Measurements from ENCODE around the gene NMBR.
A peak's percentile ranks its signal among the peaks of the same experiment; 100 is the strongest.
"Not testable (repeated sequence)": the region's sequence is repeated elsewhere in the genome, so short reads cannot be mapped to it uniquely, and the experiment has no call there.

The NMBR gene

GRCh38 chr6:142153196-142153595 lies 6.3 kb upstream of the NMBR start:
- no peak for DNase-seq

DNA sequence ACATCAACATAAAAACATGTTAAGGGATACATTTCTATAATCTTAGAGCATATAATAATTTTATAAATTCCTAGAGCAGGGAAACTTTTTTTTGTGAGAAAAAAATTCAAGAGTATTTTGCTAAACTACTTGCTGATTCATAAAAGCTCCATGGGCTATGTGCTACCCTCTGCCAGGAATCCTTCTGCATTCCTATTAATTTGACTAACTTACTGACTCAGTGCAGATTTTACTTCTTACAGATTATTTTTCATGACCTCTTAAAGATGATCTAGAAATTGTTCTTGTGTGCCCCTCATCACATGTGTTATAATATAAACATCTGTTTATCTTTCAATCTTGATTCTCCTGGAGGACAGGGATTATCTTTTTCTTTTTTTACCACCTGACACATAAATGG lies 5.8 kb upstream of the NMBR start:
- no peak for DNase-seq

DNA sequence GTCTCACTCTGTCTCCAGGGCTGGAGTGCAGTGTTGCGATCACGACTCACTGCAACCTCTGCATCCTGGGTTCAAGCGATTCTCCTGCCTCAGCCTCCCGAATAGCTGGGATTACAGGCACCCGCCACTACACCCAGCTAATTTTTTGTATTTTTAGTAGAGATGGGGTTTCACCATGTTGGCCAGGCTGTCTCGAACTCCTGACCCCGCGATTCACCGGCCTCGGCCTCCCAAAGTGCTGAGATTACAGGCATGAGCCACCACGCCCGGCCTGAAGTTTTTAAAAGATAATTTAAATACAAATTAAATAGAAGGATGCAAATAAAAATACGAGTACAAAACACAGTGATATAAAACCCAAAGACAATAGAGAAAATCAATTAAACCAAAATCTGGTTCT lies 5.4 kb downstream of the NMBR start:
- not testable (repeated sequence) for DNase-seq

DNA sequence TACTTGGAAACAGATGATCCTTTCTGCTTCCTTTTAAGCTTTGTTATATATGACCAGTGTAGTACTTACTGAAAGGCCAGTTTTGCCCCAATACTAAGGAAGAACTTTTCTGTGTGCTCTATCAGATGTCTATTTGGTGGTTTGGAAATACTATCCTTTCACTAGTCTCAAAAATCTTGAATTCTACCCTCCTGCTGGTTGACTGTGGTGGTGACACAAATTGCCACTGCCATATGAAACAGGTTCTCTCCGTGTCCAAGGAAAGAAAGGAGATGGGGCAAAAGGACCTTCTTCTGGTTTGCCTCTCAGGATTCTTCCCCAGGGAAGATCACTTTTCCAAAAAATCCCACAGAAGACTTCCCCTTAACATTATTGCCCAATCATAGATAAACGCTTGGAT lies 8.0 kb downstream of the NMBR start:
- no peak for DNase-seq

GRCh38 chr6:142132625-142133024 lies 14.3 kb downstream of the NMBR start, which contains the start of gene GJE1:
GJE1 (plus strand) TSS chr6:142132925; CDS start chr6:142133159, 234 bp downstream.
- DNase-seq, result no peak

DNA sequence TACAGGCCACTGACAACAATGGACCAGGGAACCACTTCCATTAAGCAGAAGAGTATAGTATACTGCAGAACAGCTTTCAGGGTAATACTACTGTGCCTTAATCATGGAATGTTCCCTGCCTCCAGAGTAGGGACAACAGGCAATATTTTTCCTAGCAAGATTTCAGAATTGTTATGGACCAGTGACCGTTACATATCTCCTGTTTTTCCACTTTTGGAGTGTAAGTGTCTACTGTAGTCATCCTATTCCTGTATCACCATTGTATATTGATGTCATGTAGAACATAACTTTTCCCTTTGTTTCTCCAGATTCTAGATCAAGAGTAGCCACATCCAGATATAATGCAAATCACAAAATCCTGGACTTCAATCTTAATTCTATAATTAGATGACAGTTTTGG lies 16.1 kb downstream of the NMBR start:
- no peak for DNase-seq

DNA sequence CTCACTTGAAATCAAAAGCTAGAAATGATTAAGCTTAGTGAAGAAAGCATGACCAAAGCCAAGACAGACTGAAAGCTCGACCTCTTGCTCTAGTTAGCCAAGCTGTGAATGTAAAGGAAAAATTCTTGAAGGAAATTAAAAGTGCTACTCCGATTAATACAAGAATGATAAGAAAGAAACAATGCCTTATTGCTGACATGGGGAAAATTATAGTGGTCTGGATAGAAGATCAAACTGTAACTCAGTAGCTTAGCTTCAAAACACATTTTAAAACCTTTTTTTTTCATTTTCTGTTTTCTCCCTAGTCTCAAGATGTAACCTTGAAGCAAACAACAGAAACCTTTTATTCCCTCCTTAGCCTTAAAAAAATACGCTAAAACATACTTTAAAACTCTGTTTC lies 25.6 kb downstream of the NMBR start:
- DNase-seq, result no peak

GRCh38 chr6:142118925-142119324 lies 28.0 kb downstream of the NMBR start:
- DNase-seq, result no peak

DNA sequence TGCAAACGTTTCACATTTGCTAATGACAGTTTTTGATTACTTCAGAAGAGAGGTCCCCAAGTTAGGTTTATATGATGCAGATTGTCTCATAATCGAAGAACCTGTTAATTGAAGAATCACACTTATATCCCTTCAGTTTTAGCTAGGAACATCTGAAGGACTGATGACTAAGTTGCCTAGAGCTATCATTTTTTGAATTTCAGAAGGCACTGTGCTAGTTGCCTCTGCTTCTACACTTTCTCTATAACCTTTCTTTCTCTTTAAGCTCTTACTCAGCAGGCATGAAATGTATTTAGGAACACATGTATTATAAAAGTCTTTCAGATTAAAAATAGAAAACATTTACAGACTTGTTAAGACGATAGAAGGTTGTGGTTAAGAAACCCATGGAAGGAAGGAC lies 28.6 kb downstream of the NMBR start:
- no peak for DNase-seq

- DNase-seq, result no peak
Observed at GRCh38 chr6:142117366-142117765, 29.6 kb downstream of the NMBR start.

DNA sequence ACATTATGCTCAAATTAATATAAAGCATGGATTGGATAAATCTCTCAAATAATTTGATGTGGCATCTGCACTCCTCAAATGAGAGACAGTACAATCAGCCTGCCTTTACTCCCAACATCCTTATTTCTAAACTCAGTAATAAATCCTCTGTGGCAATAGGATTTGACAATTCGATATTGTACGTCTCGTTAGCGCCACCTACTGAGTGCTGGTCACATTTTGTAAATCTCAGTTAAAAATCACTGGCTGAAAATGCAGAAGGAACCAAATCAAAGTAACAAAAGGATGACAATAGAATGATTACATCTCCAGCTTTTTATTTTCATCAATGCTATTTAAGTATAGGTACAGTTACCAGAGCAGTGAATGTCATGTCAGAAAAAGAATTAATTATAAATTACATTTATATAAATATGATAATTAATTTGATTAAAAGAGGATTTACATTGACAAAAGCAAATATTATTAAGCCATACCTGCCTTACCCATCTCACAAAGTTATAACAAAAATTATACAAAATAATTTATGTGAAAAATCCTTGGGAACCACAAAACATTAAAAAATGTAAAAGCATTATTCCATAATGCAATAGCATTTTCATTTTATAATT lies 34.4 kb downstream of the NMBR start:
- peak; percentile 70 for DNase-seq

DNA sequence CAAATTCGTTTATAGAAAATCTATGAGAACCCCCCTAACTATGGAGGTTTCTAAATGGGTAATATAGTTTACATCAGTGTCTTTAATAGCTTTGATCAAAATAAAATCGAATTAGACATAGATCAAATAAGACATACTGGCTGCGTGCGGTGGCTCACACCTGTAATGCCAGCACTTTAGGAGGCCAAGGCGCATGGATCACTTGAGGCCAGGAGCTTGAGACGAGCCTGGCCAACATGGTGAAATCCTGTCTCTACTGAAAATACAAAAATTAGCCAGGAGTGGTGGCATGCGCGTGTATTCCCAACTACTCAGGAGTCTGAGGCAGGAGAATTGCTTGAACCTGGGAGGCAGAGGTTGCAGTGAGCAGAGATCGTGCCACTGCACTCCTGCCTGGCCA lies 36.1 kb downstream of the NMBR start:
- DNase-seq, result not testable (repeated sequence)

DNA sequence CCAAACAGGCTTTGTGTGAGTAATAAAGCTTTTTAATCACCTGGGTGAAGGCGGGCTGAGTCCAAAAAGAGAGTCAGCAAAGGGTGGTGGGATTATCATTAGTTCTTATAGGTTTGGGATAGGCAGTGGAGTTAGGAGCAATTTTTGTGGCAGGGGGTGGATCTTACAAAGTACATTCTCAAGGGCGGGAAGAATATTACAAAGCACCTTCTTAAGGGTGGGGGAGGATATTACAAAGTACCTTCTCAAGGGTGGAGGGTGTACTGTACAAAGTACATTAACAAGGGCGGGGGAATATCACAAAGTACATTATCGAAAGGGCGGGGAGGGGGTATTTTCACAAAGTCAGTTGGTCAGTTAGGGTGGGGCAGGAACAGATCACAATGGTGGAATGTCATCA lies 42.1 kb downstream of the NMBR start:
- DNase-seq, result not testable (repeated sequence)

GRCh38 chr6:142088858-142089216 lies 58.1 kb downstream of the NMBR start:
- DNase-seq, result no peak

DNA sequence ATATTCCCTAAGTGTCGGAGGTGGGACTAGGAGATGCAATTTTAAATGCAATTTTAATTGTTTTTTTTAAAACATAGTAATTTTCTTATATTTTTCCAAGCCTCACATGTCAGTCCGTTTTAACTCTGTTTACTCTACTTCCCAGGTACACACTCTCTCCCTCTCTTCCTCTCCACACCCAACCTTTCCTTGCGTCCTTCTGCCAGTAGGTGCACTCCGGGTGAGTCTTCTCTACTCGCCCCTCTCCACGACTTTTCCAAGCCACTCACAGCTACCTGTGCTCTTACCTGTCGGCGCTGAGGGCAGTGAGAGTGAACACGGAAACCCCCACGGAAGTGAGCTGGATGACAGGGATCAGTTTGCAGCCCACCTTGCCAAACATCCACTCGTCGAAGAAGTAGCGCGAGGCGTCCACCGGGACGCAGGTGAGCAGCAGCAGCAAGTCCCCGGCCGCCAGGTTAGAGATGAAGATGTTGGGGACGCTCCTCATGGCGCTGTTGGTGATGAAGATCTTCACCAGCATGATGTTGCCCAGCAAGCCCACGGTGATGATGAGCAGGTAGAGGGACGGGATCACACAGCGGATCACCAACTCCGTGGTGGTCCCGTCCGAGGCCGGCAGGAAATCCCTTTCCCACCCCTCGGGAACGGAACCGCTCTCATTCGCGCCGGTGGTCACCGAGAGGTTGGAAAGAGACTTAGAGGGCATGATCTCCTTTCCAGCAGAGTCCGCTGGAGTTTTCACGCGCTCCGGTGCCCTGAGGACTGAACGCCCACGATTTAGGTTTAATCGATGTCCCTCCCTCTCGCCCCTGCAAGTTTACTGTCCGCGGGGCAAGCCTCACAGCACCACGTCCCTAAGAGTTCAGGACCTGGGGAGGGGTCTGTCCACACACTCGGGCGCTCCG lies 58.7 kb downstream of the NMBR start:
- no peak for DNase-seq

DNA sequence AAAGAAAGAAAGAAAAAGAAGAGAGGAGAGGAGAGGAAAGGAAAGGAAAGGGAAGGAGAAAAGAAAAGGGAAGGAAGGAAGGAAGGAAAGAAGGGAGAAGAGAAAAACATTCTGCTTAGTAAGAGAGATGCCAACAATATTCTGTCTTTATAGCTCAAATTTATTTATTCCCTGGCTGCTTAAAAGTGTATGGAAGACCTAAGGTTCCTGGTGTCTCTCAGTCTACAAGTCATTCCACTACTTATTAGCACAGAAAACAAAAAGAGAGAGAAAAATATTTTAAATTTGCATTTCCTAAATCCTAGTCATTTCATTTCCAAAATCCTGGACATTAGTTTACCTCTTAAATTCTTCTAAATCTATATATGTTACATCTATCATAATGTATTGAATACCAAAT lies 67.8 kb downstream of the NMBR start:
- DNase-seq, result no peak

GRCh38 chr6:142075516-142076101 lies 71.3 kb downstream of the NMBR start:
- DNase-seq, result no peak

DNA sequence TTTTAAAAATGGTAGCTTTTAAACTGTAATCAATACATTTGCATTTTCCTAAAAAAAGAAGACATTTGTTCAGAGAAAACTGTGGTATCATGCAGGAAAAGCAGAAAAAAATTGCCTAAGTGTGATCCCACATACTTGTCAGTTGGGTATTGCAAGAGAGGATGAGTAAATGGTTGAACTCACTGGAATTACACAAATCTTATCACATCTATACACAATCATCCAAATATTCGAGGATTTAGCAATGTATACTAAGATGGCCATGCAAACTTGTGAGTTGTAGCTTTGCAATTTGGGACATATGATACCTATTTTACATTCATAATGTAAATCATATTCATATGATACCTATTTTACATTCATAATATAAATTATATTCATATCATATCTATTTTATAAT lies 72.4 kb downstream of the NMBR start:
- DNase-seq, result no peak

DNA sequence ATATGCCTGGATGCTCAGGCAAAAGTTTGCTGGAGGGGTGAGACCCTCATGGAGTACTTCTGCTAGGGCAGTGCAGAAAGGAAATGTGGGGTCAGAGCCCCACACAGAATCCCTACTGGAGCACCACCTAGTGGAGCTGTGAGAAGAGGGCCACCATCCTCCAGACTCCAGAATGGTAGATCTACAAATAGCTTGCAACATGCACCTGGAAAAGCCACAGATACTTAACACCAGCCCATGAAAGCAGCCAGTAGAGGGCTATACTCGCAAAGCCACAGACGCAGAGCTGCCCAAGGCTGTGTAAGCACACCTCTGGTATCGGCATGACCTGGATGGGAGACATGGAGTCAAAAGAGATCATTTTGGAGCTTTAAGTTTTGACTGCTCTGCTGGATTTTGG lies 74.9 kb downstream of the NMBR start:
- no peak for DNase-seq

GRCh38 chr6:142068416-142068815 lies 78.5 kb downstream of the NMBR start:
- DNase-seq, result no peak

DNA sequence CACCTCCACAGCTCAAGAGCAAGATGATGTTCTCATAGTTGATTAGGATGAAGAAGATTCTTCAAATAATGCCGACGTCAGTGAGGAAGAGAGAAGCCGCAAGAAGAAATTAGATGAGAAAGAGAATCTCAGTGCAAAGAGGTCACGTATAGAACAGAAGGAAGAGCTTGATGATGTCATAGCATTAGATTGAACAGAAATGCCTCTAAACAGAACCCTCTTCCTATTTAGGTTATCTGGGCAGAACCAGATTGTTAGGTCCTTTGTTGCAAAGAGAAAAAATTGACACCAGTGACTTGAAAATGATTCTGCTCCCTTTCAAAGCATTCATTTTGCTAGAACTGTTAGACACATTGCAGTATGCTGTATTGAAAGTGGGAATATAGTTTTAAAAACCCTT lies 84.1 kb downstream of the NMBR start:
- not testable (repeated sequence) for DNase-seq

- DNase-seq, result no peak
Observed at GRCh38 chr6:142058551-142059290, 88.2 kb downstream of the NMBR start.

- DNase-seq, result no peak
Observed at GRCh38 chr6:142055219-142055618, 91.7 kb downstream of the NMBR start.

Data from activated CD8-positive, alpha-beta memory T cell treated with anti-CD3 and anti-CD28 coated beads, Interleukin-2, amount 50 U/mL, for 4 hours (primary cell).